H1 (cell line): Measurements from ENCODE around the gene PAXX. TPM values are rescaled to one million over a fixed set of nuclear protein-coding genes. Genes with fewer than 3 reads are reported as not detected.
A peak's percentile ranks its signal among the peaks of the same experiment; 100 is the strongest.

Experiments used
- CTCF ChIA-PET: fragments of 300-600 bp; sonication (Branson Sonifier 250); formaldehyde crosslinking; loops from one replicate; lab custom pipeline; 2021; ENCODE audit not compliant: partially characterized antibody; lab: Charles Lee
- POLR2A ChIA-PET: fragments of 300-600 bp; sonication (Branson Sonifier 250); formaldehyde crosslinking; loops from one replicate; lab custom pipeline; 2021; ENCODE audit warnings: inconsistent platforms; ENCODE audit not compliant: partially characterized antibody; lab: Charles Lee
- DNase-seq, 2 experiments: peaks; one replicate each; pipeline versions ENCODE4 v3.0.0 to v3.0.0-alpha.2; 2010 to 2022; ENCODE audit warnings: low spot score in 2 of 2, low read depth in 1 of 2, mixed read lengths in 1 of 2
- FAIRE-seq: peaks from 2 replicates; lab custom pipeline; 2011; peaks lifted over from hg19 to GRCh38; lab: Jason Lieb, UNC
- H2AFZ ChIP-seq: 2 replicates; pipeline ENCODE4 v1.8.1; 2012; ENCODE audit warnings: low read length, inconsistent platforms
- H2AK5ac ChIP-seq: 2 replicates; pipeline ENCODE4 v1.6.1; 2013; ENCODE audit warnings: low read depth, low read length
- H2BK120ac ChIP-seq: replicated peaks from 2 replicates; pipeline ENCODE3; 2013; ENCODE audit warnings: low read depth, low read length, inconsistent platforms
- H2BK12ac ChIP-seq: 2 replicates; pipeline ENCODE4 v1.6.1; 2013; ENCODE audit warnings: low read depth, low read length
- H2BK15ac ChIP-seq: 2 replicates; pipeline ENCODE4 v1.6.1; 2013; ENCODE audit warnings: low read length
- H2BK20ac ChIP-seq: 2 replicates; pipeline ENCODE4 v1.6.1; 2013; ENCODE audit warnings: low read length
- H2BK5ac ChIP-seq: 2 replicates; pipeline ENCODE4 v1.6.1; 2013; ENCODE audit warnings: low read depth, low read length
- H3K14ac ChIP-seq: 2 replicates; pipeline ENCODE4 v1.6.1; 2013; ENCODE audit warnings: inconsistent platforms; ENCODE audit not compliant: insufficient read length
- H3K18ac ChIP-seq: 2 replicates; pipeline ENCODE4 v1.6.1; 2013; ENCODE audit warnings: low read length; ENCODE audit errors: extremely low read depth
- H3K23ac ChIP-seq: 2 replicates; pipeline ENCODE4 v1.6.1; 2013; ENCODE audit warnings: inconsistent platforms; ENCODE audit not compliant: insufficient read length
- H3K23me2 ChIP-seq: 2 replicates; pipeline ENCODE4 v1.6.1; 2013; ENCODE audit warnings: low read depth, low read length
- H3K27ac ChIP-seq: 2 replicates; pipeline ENCODE4 v1.6.1; 2011; ENCODE audit warnings: low read depth, low read length, inconsistent platforms
- H3K27me3 ChIP-seq, 4 experiments: replicated peaks in 1 of 4; 1 replicate in 1 of 4; 2 replicates in 3 of 4; pipeline versions ENCODE4 v1.6.1 to v1.8.1; 2011 to 2013; ENCODE audit warnings: low read length in 3 of 4, mild to moderate bottlenecking in 3 of 4, inconsistent platforms in 2 of 4, mixed read lengths in 2 of 4, moderate library complexity in 1 of 4; ENCODE audit not compliant: control insufficient read depth in 3 of 4, insufficient read depth in 3 of 4; ENCODE audit errors: extremely low read depth in 1 of 4
- H3K36me3 ChIP-seq, 4 experiments: 2 replicates each; pipeline versions ENCODE4 v1.6.1 to v1.8.1; 2011 to 2013; ENCODE audit warnings: mild to moderate bottlenecking in 4 of 4, low read length in 3 of 4, moderate library complexity in 2 of 4, control low read depth in 1 of 4, inconsistent platforms in 1 of 4; ENCODE audit not compliant: insufficient read depth in 4 of 4, control insufficient read depth in 2 of 4
- H3K4ac ChIP-seq: replicated peaks from 2 replicates; pipeline ENCODE3; 2013; ENCODE audit warnings: low read length, low read depth, mixed read lengths, inconsistent platforms; ENCODE audit not compliant: insufficient read length
- H3K4me1 ChIP-seq, 4 experiments: replicated peaks in 1 of 4; 1 replicate in 1 of 4; 2 replicates in 3 of 4; pipeline versions ENCODE4 v1.6.1 to v1.8.1; 2011 to 2013; ENCODE audit warnings: low read length in 3 of 4, inconsistent platforms in 2 of 4, mixed read lengths in 1 of 4; ENCODE audit not compliant: insufficient read depth in 4 of 4, control insufficient read depth in 3 of 4
- H3K4me2 ChIP-seq, 2 experiments: 2 replicates each; pipeline versions ENCODE4 v1.6.1 to v1.8.1; 2011 to 2013; ENCODE audit warnings: low read depth in 2 of 2, low read length in 2 of 2, control low read depth in 1 of 2, inconsistent platforms in 1 of 2, mild to moderate bottlenecking in 1 of 2; ENCODE audit not compliant: insufficient read depth in 1 of 2
- H3K4me3 ChIP-seq, 4 experiments: fragments of 200-600, 300-600 bp in 1 of 4; sonication (generic), shearing (Covaris generic), sonication (Bioruptor Twin) in 1 of 4; 2 replicates each; pipeline versions ENCODE4 v1.5.1 to v1.8.1; 2011 to 2016; ENCODE audit warnings: low read length in 4 of 4, low read depth in 3 of 4, control low read depth in 2 of 4, inconsistent platforms in 2 of 4, mild to moderate bottlenecking in 2 of 4, mixed read lengths in 1 of 4, moderate library complexity in 1 of 4; ENCODE audit not compliant: insufficient read depth in 2 of 4; ENCODE audit errors: extremely low read depth in 1 of 4
- H3K56ac ChIP-seq: replicated peaks from 2 replicates; pipeline ENCODE3; 2013; ENCODE audit warnings: low read depth, mild to moderate bottlenecking, mixed read lengths, low read length, inconsistent platforms; ENCODE audit not compliant: insufficient read length
- H3K79me1 ChIP-seq: 2 replicates; pipeline ENCODE4 v1.6.1; 2013; ENCODE audit warnings: low read depth, low read length, control low read depth
- H3K79me2 ChIP-seq, 2 experiments: 2 replicates each; pipeline versions ENCODE4 v1.6.1 to v1.8.1; 2012 to 2013; ENCODE audit warnings: low read length in 2 of 2, mild to moderate bottlenecking in 2 of 2, inconsistent platforms in 1 of 2; ENCODE audit not compliant: insufficient read depth in 2 of 2, control insufficient read depth in 1 of 2
- H3K9ac ChIP-seq, 4 experiments: replicated peaks in 1 of 4; 1 replicate in 1 of 4; 2 replicates in 3 of 4; pipeline versions ENCODE4 v1.6.1 to v1.8.1; 2011 to 2013; ENCODE audit warnings: low read depth in 3 of 4, low read length in 3 of 4, control low read depth in 2 of 4, mild to moderate bottlenecking in 2 of 4, moderate library complexity in 2 of 4, inconsistent platforms in 1 of 4; ENCODE audit errors: extremely low read depth in 1 of 4
- H3K9me3 ChIP-seq, 2 experiments: 2 replicates each; pipeline versions ENCODE4 v1.6.1 to v1.8.1; 2012 to 2013; ENCODE audit warnings: mild to moderate bottlenecking in 2 of 2, moderate library complexity in 2 of 2, control low read depth in 1 of 2, inconsistent platforms in 1 of 2, low read depth in 1 of 2, low read length in 1 of 2, mixed read lengths in 1 of 2; ENCODE audit not compliant: insufficient read depth in 2 of 2
- H4K20me1 ChIP-seq, 2 experiments: replicated peaks in 1 of 2; 2 replicates each; pipeline versions ENCODE3 to v1.8.1; 2011 to 2013; ENCODE audit warnings: inconsistent platforms in 2 of 2, low read length in 2 of 2, mild to moderate bottlenecking in 1 of 2; ENCODE audit not compliant: insufficient read depth in 2 of 2, control insufficient read depth in 1 of 2
- H4K5ac ChIP-seq: 2 replicates; pipeline ENCODE4 v1.6.1; 2013; ENCODE audit warnings: low read length, low read depth, mixed read lengths, inconsistent platforms; ENCODE audit not compliant: insufficient read length
- H4K8ac ChIP-seq: 2 replicates; pipeline ENCODE4 v1.8.0; 2013; ENCODE audit warnings: mild to moderate bottlenecking, moderate library complexity, low read length, inconsistent platforms; ENCODE audit not compliant: insufficient read depth; ENCODE audit errors: extremely low read depth
- H4K91ac ChIP-seq: replicated peaks from 2 replicates; pipeline ENCODE3; 2013; ENCODE audit warnings: low read length, mixed read lengths, inconsistent platforms; ENCODE audit not compliant: insufficient read length
- KDM4A ChIP-seq: IDR thresholded peaks from one replicate; pipeline ENCODE4 v1.7.1; 2012; ENCODE audit warnings: low read depth, mild to moderate bottlenecking, moderate library complexity, low read length, inconsistent platforms; ENCODE audit not compliant: severe bottlenecking
- RBBP5 ChIP-seq: IDR thresholded peaks from 2 replicates; pipeline ENCODE4 v1.7.1; 2012; ENCODE audit warnings: low read depth, mild to moderate bottlenecking, inconsistent platforms, low read length, moderate library complexity, borderline replicate concordance
- SIN3A ChIP-seq, 2 experiments: IDR thresholded peaks in 1 of 2; conservative IDR thresholded peaks in 1 of 2; 2 replicates each; pipeline ENCODE4 v1.6.1; 2011 to 2012; ENCODE audit warnings: low read length in 2 of 2, improper control_type of control experiment in 1 of 2, low read depth in 1 of 2, mild to moderate bottlenecking in 1 of 2
- SP1 ChIP-seq: IDR thresholded peaks from 2 replicates; pipeline ENCODE4 v1.6.1; 2011; ENCODE audit warnings: low read depth, low read length
- WGBS, 2 experiments: shearing (Covaris generic) in 1 of 2; methylation state at CpG; one replicate each; pipeline versions ENCODE4 v1.1.6 to v1.1.7; 2013 to 2015; ENCODE audit warnings: low lambda C conversion rate in 2 of 2, mixed read lengths in 2 of 2, inconsistent platforms in 1 of 2, low coverage in 1 of 2, missing lambda C conversion rate in 1 of 2; ENCODE audit not compliant: insufficient replicate concordance in 2 of 2, insufficient coverage in 1 of 2, insufficient read length in 1 of 2; ENCODE audit errors: extremely low coverage in 1 of 2, missing lambda C conversion rate in 1 of 2; 5-methylcytosine and 5-hydroxymethylcytosine counted together
- long read RNA-seq, 2 experiments: library from RNA in 1 of 2; library from capped mRNA in 1 of 2; stranded (forward); transcript quantifications; one replicate each; pipeline ENCODE4 v2.0.0, GENCODE V29; 2021; ENCODE audit warnings: inconsistent platforms in 1 of 2
- polyA minus RNA-seq, 3 experiments: library from RNA; depleted of rRNA, polyadenylated mRNA; stranded (reverse); fragments of >200 nt; gene quantifications; 1 replicate in 2 of 3; 2 replicates in 1 of 3; pipeline ENCODE4 v1.2.3, GENCODE V29; 2011
- polyA plus RNA-seq, 7 experiments: library from polyadenylated mRNA; depleted of rRNA in 3 of 7; stranded (reverse) in 5 of 7; unstranded in 2 of 7; fragments of >200 nt in 5 of 7; fragments of 200-250 nt in 2 of 7; gene quantifications; 1 replicate in 5 of 7; 2 replicates in 1 of 7; 4 replicates in 1 of 7; pipeline versions ENCODE4 v1.2.1 to v1.2.3, GENCODE V29; 2011 to 2013; ENCODE audit warnings: missing spikeins in 2 of 7, mixed read lengths in 2 of 7
- total RNA-seq: library from RNA; stranded (reverse); fragmentation: NEBNext Ultra II Directional; extraction: Animal tissue kit (Norgen Biotek cat#: 25700); gene quantifications from 2 replicates; pipeline ENCODE4 v1.2.1, GENCODE V29; 2021
- TF ChIP-seq, protein P1 (sequence below): IDR thresholded peaks from 2 replicates; pipeline ENCODE4 v1.6.1; 2012; ENCODE audit warnings: inconsistent platforms

Gene PAXX, protein sequence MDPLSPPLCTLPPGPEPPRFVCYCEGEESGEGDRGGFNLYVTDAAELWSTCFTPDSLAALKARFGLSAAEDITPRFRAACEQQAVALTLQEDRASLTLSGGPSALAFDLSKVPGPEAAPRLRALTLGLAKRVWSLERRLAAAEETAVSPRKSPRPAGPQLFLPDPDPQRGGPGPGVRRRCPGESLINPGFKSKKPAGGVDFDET
- total RNA-seq (40.8 and 43.4 TPM in 2 replicates), polyA plus RNA-seq (2011; rRNA removed) (45.9 and 56.8 TPM in 2 replicates), polyA minus RNA-seq (2011; rRNA and poly(A)+ RNA removed) (1.9 and 2.3 TPM in 2 replicates)
- polyA plus RNA-seq (2011; cell fraction: cytosol; rRNA removed): 44.8 TPM
- polyA plus RNA-seq (2011; cell fraction: nucleus; rRNA removed): 87.4 TPM
- 16.8 to 35.4 TPM (median 32.7 TPM) in 4 replicates for polyA plus RNA-seq (2012, experiment 1 of 2)
- polyA plus RNA-seq (2012, experiment 2 of 2): 35.7 TPM
- 42.4 TPM for polyA plus RNA-seq (2013, experiment 1 of 2)
- 42.4 TPM for polyA plus RNA-seq (2013, experiment 2 of 2)
- polyA minus RNA-seq (2011; cell fraction: cytosol; rRNA and poly(A)+ RNA removed): 9.8 TPM
- 24.2 TPM for polyA minus RNA-seq (2011; cell fraction: nucleus; rRNA and poly(A)+ RNA removed)
- long read RNA-seq, experiment 1, transcript PAXX-201 (7 exons, 812 nt): major isoform, 15 of 23 reads
- long read RNA-seq, experiment 1, partial matches to known transcripts: 3 of 23 reads
- long read RNA-seq, experiment 1, other reads (novel, unspliced or antisense): 4 of 23 reads
- long read RNA-seq, experiment 2, partial matches to known transcripts: 1 of 5 reads
- long read RNA-seq, experiment 2, other reads (novel, unspliced or antisense): 0 of 5 reads

DNA sequence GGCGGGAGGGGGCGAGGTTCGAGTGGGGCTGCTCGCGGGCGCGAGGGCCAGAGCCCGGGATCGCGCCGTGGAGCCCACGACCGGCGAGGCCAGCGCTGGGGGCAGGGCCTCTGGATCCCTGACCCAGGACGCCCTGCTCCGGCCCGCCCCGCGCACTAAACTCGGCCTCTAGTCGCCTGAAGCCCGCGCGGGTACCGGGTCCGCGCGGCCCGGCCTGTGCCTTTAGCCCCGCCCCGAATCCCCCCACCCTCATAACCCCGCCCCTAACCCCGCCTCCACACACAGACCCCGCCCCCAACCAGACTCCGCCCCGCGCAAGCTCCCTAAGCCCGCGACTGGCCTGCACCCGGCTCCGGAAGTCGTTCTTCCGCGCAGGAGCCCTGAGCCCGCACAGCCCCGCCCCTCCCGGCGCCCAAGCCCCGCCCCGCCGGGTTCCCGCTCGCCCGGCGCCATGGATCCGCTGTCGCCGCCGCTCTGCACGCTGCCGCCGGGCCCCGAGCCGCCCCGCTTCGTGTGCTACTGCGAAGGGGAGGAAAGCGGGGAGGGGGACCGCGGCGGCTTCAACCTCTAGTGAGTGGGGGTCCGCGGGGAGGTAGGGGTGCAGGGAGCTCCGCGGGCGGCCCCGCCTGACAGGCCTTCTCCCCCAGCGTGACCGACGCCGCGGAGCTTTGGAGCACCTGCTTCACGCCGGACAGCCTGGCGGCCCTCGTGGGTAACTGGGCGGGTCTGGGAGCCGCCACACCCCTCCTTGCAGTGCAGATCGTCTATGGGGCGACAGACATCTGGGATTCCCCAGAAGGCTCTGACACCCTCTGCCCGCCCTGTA, at the start of gene PAXX:
Gene PAXX (plus strand): TSS at position 430 of the 826 bp plus-strand sequence. CDS start 22 bp downstream, at position 452.
- Histone ChIP-seq H3K79me1 (no peaks in the 10 kb centered on the region), H2BK20ac (no peak within 1 kb of the TSS), H2AFZ (no peak within 1 kb of the TSS), H2AK5ac (no peak within 1 kb of the TSS), H4K20me1 (peaks cover 0 to 2% of the 10 kb centered on the region in 2 experiments), H3K23me2 (peaks cover 17% of the 10 kb centered on the region), H3K27ac (peak within 1 kb of the TSS; percentile 3; the same call in 1 of the 2 replicates), H2BK15ac (no peak within 1 kb of the TSS), H3K9me3 (peaks cover 6% of the 10 kb centered on the region in 2 experiments; a peak in 2 of 4 replicates), H2BK12ac (peak within 1 kb of the TSS; percentile 50; the same call in 1 of the 2 replicates), H3K18ac (no peak within 1 kb of the TSS), H3K4me2 (peak within 1 kb of the TSS; percentile 75 to 82), H3K4me3 (peak within 1 kb of the TSS; percentile 46 to 89 (median 74)), H3K27me3 (peaks cover 0 to 17% (median 12%) of the 10 kb centered on the region in 4 experiments; a peak in 3 of 7 replicates), H3K23ac (no peak within 1 kb of the TSS), H3K4ac (no peak within 1 kb of the TSS), H3K14ac (no peak within 1 kb of the TSS), H3K36me3 (peaks cover 0 to 2% (median 0%) of the 10 kb centered on the region in 4 experiments; a peak in 1 of 8 replicates), H2BK5ac (peak within 1 kb of the TSS; percentile 44; the same call in 1 of the 2 replicates), H3K79me2 (no peaks in the 10 kb centered on the region), H3K9ac (peak within 1 kb of the TSS in 2 of 4 experiments; percentile 51 to 52; a peak in 5 of 7 replicates), H3K4me1 (peaks cover 0 to 16% (median 7%) of the 10 kb centered on the region in 4 experiments; a peak in 6 of 7 replicates), H4K91ac (peak within 1 kb of the TSS; percentile 65), H4K5ac (no peak within 1 kb of the TSS), H3K56ac (peak within 1 kb of the TSS; percentile 69), H4K8ac (peak within 1 kb of the TSS; percentile 65; the same call in 1 of the 2 replicates), H2BK120ac (no peak within 1 kb of the TSS)
- peak; percentile 65 to 96 for DNase-seq
- no peak for FAIRE-seq
- 0% methylated on average over 3 of the region's 92 CpGs; no CpG with 5 or more reads in 1 of the 2 experiments for WGBS, 2 experiments
- ChIA-PET CTCF (interaction anchor here (0.8 to 6.3 kb wide), 15 partner anchors 10 to 223 kb away, joined by 3 to 31 read pairs (median 4); partner anchors contain the start of genes ABCA2, FUT7 and PTGDS), POLR2A (interaction anchor here (0.7 to 1.7 kb wide), 8 partner anchors 14 to 226 kb away, joined by 3 to 4 read pairs (median 3); no protein-coding TSS in a partner anchor)
- TF ChIP-seq SIN3A (conservative IDR thresholded peaks at IDR 0.05 in 1 of 2, IDR thresholded peaks at IDR 0.05 in 1 of 2; ENCODE audit: low read depth in 1 of 2, low read length in 2 of 2) (peak in 1 of 2 experiments; percentile 59; a peak in 1 of 4 replicates), SP1 (0 out of 2 replicates have a peak, but pooled peaks have one; percentile 6), RBBP5 (no peak), KDM4A (peak; percentile 76)
- TF ChIP-seq, protein P1, sequence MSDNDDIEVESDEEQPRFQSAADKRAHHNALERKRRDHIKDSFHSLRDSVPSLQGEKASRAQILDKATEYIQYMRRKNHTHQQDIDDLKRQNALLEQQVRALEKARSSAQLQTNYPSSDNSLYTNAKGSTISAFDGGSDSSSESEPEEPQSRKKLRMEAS: peak; percentile 81
